Measurements from ENCODE around the gene MGME1. TPM values are rescaled to one million over a fixed set of nuclear protein-coding genes. Genes with fewer than 3 reads are reported as not detected.
A peak's percentile ranks its signal among the peaks of the same experiment; 100 is the strongest.

Gene MGME1
- total and polyA plus RNA-seq, 2 of the 13 experiments (the other 11 are each of a cell fraction or from before 2014, with no cell fraction given) = 36.7 to 66.6 TPM

- no peak for ATAC-seq
- intact Hi-C loops (cut with micrococcal nuclease; ENCODE audit: unreplicated experiment) = no loop called here
Observed at GRCh38 chr20:18011951-18012645, 43.3 kb downstream of the MGME1 start.

GRCh38 chr20:18012901-18013300 lies 44.1 kb downstream of the MGME1 start:
- TF ChIP-seq MLLT10 (CRISPR knock-in tag; IDR thresholded peaks at IDR 0.05) (no peak), ZNF121 (CRISPR knock-in tag; IDR thresholded peaks at IDR 0.05) (0 out of 2 replicates have a peak, but pooled peaks have one; percentile 27), ZBTB8A (CRISPR knock-in tag; IDR thresholded peaks at IDR 0.05; ENCODE audit: borderline replicate concordance, low read depth) (no peak), NBN (conservative IDR thresholded peaks at IDR 0.05) (no peak)
- no peak overlapping the region for H3K4me2 ChIP-seq (ENCODE audit: low read depth, low read length)
- CTCF ChIA-PET (ENCODE audit: low intra/inter-chr PET ratio, low total read pairs) = no interaction called here
- no TSS peak for BruUV-seq (replicated peaks)
- H3K27me3 ChIP-seq (ENCODE audit: control insufficient read depth in 1 of 2, insufficient read depth in 2 of 2, low read length in 2 of 2) = peaks cover 6 to 14% of the 10 kb centered on the region in 2 experiments; a peak in 4 of 5 replicates
- H3K36me3 ChIP-seq (replicated peaks in 1 of 2; ENCODE audit: control insufficient read depth in 1 of 2, insufficient read depth in 2 of 2, low read length in 2 of 2) = no peaks in the 10 kb centered on the region
- in situ Hi-C loops (cut with HindIII; ENCODE audit: extremely low pct_ligation_motif_present, low pct_unique_long_range_greater_than_20kb) (no loop called here), intact Hi-C loops (cut with micrococcal nuclease; ENCODE audit: unreplicated experiment) (no loop called here)
- H3K9ac ChIP-seq (ENCODE audit: insufficient read depth, low read depth, low read length) = no peak overlapping the region
- WGBS (ENCODE audit: low lambda C conversion rate) = 96% methylated on average over 2 of the region's 2 CpGs
- no peaks in the 10 kb centered on the region for H4K20me1 ChIP-seq (ENCODE audit: insufficient read depth, low read length)
- peaks cover 24% of the 10 kb centered on the region for H3K4me1 ChIP-seq (ENCODE audit: insufficient read depth, low read length)
- no peaks in the 10 kb centered on the region for H3K9me3 ChIP-seq (ENCODE audit: low read length)
- no peak overlapping the region for H3K4me3 ChIP-seq (replicated peaks in 1 of 3; ENCODE audit: insufficient read depth in 1 of 3, low read depth in 2 of 3, low read length in 3 of 3)
- FAIRE-seq (no peak), DNase-seq (ENCODE audit: low spot score) (no peak), ATAC-seq (no peak)
- H3K79me2 ChIP-seq (ENCODE audit: insufficient read depth, low read length) = no peaks in the 10 kb centered on the region
- POLR2A ChIA-PET = interaction anchor here (0.8 kb wide), 1 partner anchor 9 kb away, joined by 3 read pairs; no protein-coding TSS in a partner anchor
- no peak overlapping the region for H3K27ac ChIP-seq (ENCODE audit: extremely low read length, insufficient read depth, low read length)
- no peak overlapping the region for H2AFZ ChIP-seq (ENCODE audit: low read length)

More at GRCh38 chr20:18011951-18012645, 43.3 kb downstream of the MGME1 start:
- Histone ChIP-seq H3K9me3 (ENCODE audit: low read length) (no peaks in the 10 kb centered on the region), H3K27me3 (ENCODE audit: control insufficient read depth in 1 of 2, insufficient read depth in 2 of 2, low read length in 2 of 2) (peaks cover 8 to 21% of the 10 kb centered on the region in 2 experiments; a peak in 4 of 5 replicates), H3K79me2 (ENCODE audit: insufficient read depth, low read length) (no peaks in the 10 kb centered on the region), H2AFZ (ENCODE audit: low read length) (no peak overlapping the region), H3K36me3 (replicated peaks in 1 of 2; ENCODE audit: control insufficient read depth in 1 of 2, insufficient read depth in 2 of 2, low read length in 2 of 2) (no peaks in the 10 kb centered on the region), H4K20me1 (ENCODE audit: insufficient read depth, low read length) (no peaks in the 10 kb centered on the region), H3K4me1 (ENCODE audit: insufficient read depth, low read length) (peaks cover 32% of the 10 kb centered on the region), H3K9ac (ENCODE audit: insufficient read depth, low read depth, low read length) (no peak overlapping the region), H3K27ac (ENCODE audit: extremely low read length, insufficient read depth, low read length) (no peak overlapping the region), H3K4me2 (ENCODE audit: low read depth, low read length) (no peak overlapping the region), H3K4me3 (replicated peaks in 1 of 3; ENCODE audit: insufficient read depth in 1 of 3, low read depth in 2 of 3, low read length in 3 of 3) (no peak overlapping the region)
- WGBS (ENCODE audit: low lambda C conversion rate) = 72% methylated on average over 21 of the region's 21 CpGs
- ChIA-PET CTCF (ENCODE audit: low intra/inter-chr PET ratio, low total read pairs) (no interaction called here), POLR2A (interaction anchor here (0.8 kb wide), 1 partner anchor 8 kb away, joined by 3 read pairs; no protein-coding TSS in a partner anchor)
- TF ChIP-seq NFIC (IDR thresholded peaks at IDR 0.05; ENCODE audit: low read length) (no peak), TOPORS (CRISPR knock-in tag; IDR thresholded peaks at IDR 0.05) (no peak), ZNF441 (CRISPR knock-in tag; IDR thresholded peaks at IDR 0.05; ENCODE audit: borderline replicate concordance) (no peak), JUNB (CRISPR knock-in tag; IDR thresholded peaks at IDR 0.05; ENCODE audit: borderline replicate concordance) (peak; percentile 39; the same call in 1 of the 2 replicates), PPARG (CRISPR knock-in tag; conservative IDR thresholded peaks at IDR 0.05) (no peak), TIGD3 (CRISPR knock-in tag; IDR thresholded peaks at IDR 0.05; ENCODE audit: borderline replicate concordance) (no peak), SNRNP70 (IDR thresholded peaks at IDR 0.05; ENCODE audit: low read depth, low read length) (no peak), ZIK1 (CRISPR knock-in tag; IDR thresholded peaks at IDR 0.05; ENCODE audit: borderline replicate concordance, low read depth) (no peak)
- DNase-seq (ENCODE audit: low spot score) (no peak), FAIRE-seq (no peak)
- in situ Hi-C loops (cut with HindIII; ENCODE audit: extremely low pct_ligation_motif_present, low pct_unique_long_range_greater_than_20kb) = no loop called here
- BruUV-seq (replicated peaks) = no TSS peak

Data from HepG2 (cell line).